Right atrium auricular region (tissue), 2 donors: ENCODE data around the gene PLA2G2F. TPM values are rescaled to one million over a fixed set of nuclear protein-coding genes. Genes with fewer than 3 reads are reported as not detected.

ENCODE experiments used
- DNase-seq: peaks from one replicate; pipeline ENCODE4 v3.0.0-alpha.2; 2019; ENCODE audit warnings: low spot score
- H3K27ac ChIP-seq, 2 donors: fragments of 200-600 bp; sonication (generic); 1 replicate in 1 of 2; 2 replicates in 1 of 2; pipeline ENCODE4 v1.5.1; 2016 to 2019
- H3K27me3 ChIP-seq, 2 donors: fragments of 200-600 bp; sonication (generic); one replicate each; pipeline versions ENCODE4 v1.5.1 to v1.6.0; 2017 to 2019
- H3K36me3 ChIP-seq: fragments of 200-600 bp; sonication (generic); one replicate; pipeline ENCODE4 v1.5.1; 2016
- H3K4me1 ChIP-seq, 2 donors: fragments of 200-600 bp; sonication (generic); one replicate each; pipeline versions ENCODE4 v1.5.1 to v1.6.0; 2017 to 2019
- H3K4me3 ChIP-seq, 2 donors: fragments of 200-600 bp; sonication (generic); 1 replicate in 1 of 2; 2 replicates in 1 of 2; pipeline ENCODE4 v1.5.1; 2017 to 2019; ENCODE audit warnings: mild to moderate bottlenecking in 1 of 2, moderate library complexity in 1 of 2
- H3K9me3 ChIP-seq, 2 donors: fragments of 200-600 bp; sonication (generic); one replicate each; pipeline ENCODE4 v1.5.1; 2019
- total RNA-seq, 2 donors: library from RNA; depleted of rRNA; stranded (reverse); fragments of >200 nt; gene quantifications; one replicate each; pipeline ENCODE4 v1.1.0, GENCODE V29; 2016
- TF ChIP-seq, protein P1 (sequence below), 2 donors: fragments of 200-600 bp; sonication (generic); IDR thresholded peaks; one replicate each; pipeline ENCODE4 v1.5.1; 2019; ENCODE audit warnings: antibody characterized with exemption in 2 of 2

Gene PLA2G2F
- total RNA-seq, 2 donors from 2014 or later = not detected

DNA sequence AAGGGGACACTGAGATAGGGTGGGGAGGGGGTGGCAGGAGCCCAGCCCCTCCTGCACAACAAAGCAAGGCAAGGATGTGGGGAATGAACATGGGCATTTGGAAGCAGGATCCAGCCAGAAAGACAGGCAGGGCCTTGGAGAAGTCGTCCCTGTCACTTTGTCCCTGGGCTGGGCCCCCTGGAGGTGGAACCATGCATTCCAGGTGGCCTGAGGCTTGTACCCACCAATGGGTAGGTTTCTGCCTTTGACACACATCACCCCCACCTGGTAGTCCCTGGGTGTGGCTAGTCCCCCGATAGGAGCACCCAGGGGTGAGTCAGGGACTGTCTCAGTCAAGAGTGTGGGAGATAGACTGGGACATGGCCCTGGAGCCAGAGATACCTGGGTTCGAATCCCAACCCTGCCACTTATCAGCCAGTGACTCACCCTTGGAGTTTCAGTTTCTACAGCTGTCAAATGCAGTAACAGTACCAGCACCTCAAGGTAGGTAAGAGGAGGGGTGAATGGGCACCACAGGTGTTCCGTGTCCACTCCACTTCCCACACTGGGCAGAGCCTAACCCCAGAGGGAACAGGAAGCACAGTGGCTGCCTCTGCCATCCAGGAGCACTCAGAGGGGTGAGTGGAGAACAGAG lies 29.8 kb upstream of the PLA2G2F start:
- DNase-seq = no peak
- Histone ChIP-seq H3K27ac (no peak overlapping the region), H3K27me3 (no peaks in the 10 kb centered on the region), H3K36me3 (no peaks in the 10 kb centered on the region), H3K9me3 (no peaks in the 10 kb centered on the region), H3K4me3 (no peak overlapping the region), H3K4me1 (peaks cover 0 to 12% of the 10 kb centered on the region in 2 donors)
- TF ChIP-seq, protein P1, sequence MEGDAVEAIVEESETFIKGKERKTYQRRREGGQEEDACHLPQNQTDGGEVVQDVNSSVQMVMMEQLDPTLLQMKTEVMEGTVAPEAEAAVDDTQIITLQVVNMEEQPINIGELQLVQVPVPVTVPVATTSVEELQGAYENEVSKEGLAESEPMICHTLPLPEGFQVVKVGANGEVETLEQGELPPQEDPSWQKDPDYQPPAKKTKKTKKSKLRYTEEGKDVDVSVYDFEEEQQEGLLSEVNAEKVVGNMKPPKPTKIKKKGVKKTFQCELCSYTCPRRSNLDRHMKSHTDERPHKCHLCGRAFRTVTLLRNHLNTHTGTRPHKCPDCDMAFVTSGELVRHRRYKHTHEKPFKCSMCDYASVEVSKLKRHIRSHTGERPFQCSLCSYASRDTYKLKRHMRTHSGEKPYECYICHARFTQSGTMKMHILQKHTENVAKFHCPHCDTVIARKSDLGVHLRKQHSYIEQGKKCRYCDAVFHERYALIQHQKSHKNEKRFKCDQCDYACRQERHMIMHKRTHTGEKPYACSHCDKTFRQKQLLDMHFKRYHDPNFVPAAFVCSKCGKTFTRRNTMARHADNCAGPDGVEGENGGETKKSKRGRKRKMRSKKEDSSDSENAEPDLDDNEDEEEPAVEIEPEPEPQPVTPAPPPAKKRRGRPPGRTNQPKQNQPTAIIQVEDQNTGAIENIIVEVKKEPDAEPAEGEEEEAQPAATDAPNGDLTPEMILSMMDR (IDR thresholded peaks at IDR 0.05) = no peak

GRCh38 chr1:20110679-20111078 lies 28.4 kb upstream of the PLA2G2F start:
- peak; percentile 71 for DNase-seq
- Histone ChIP-seq H3K4me1 (peaks cover 0 to 12% of the 10 kb centered on the region in 2 donors), H3K27me3 (no peaks in the 10 kb centered on the region), H3K27ac (peak overlapping the region in 1 of 2 donors; percentile 31), H3K4me3 (no peak overlapping the region), H3K36me3 (no peaks in the 10 kb centered on the region), H3K9me3 (no peaks in the 10 kb centered on the region)
- TF ChIP-seq, protein P1 (IDR thresholded peaks at IDR 0.05) = no peak

- Histone ChIP-seq H3K9me3 (no peaks in the 10 kb centered on the region), H3K27me3 (no peaks in the 10 kb centered on the region), H3K36me3 (no peaks in the 10 kb centered on the region), H3K4me3 (no peak overlapping the region), H3K27ac (no peak overlapping the region), H3K4me1 (peaks cover 0 to 12% of the 10 kb centered on the region in 2 donors)
- TF ChIP-seq, protein P1 (IDR thresholded peaks at IDR 0.05) = no peak
- no peak for DNase-seq
Observed at GRCh38 chr1:20111452-20111851, 27.7 kb upstream of the PLA2G2F start.

GRCh38 chr1:20112279-20113000 lies 26.7 kb upstream of the PLA2G2F start:
- TF ChIP-seq, protein P1 (IDR thresholded peaks at IDR 0.05) = no peak
- no peak overlapping the region for H3K27ac ChIP-seq
- no peaks in the 10 kb centered on the region for H3K27me3 ChIP-seq
- DNase-seq = no peak
- peaks cover 0 to 12% of the 10 kb centered on the region in 2 donors for H3K4me1 ChIP-seq
- H3K9me3 ChIP-seq = no peaks in the 10 kb centered on the region
- no peaks in the 10 kb centered on the region for H3K36me3 ChIP-seq
- H3K4me3 ChIP-seq = no peak overlapping the region

- no peak overlapping the region for H3K4me3 ChIP-seq
- H3K27me3 ChIP-seq = no peaks in the 10 kb centered on the region
- no peaks in the 10 kb centered on the region for H3K9me3 ChIP-seq
- peaks cover 0 to 6% of the 10 kb centered on the region in 2 donors for H3K4me1 ChIP-seq
- no peaks in the 10 kb centered on the region for H3K36me3 ChIP-seq
- H3K27ac ChIP-seq = no peak overlapping the region
- TF ChIP-seq, protein P1 (IDR thresholded peaks at IDR 0.05) = no peak
- no peak for DNase-seq
Observed at GRCh38 chr1:20114021-20114648, 25.0 kb upstream of the PLA2G2F start.
